NCI-H1930 (cell line): ENCODE measurements around the gene SEMA3F.

ENCODE experiments used
- DNase-seq, 2 experiments: peaks; one replicate each; lab custom pipeline; 2025; lab: John Stamatoyannopoulos, UW

The SEMA3F gene

GRCh38 chr3:50154840-50155490, at the start of gene SEMA3F:
Gene SEMA3F, plus strand, starts transcription at chr3:50155324. Its CDS starts 4,299 bp downstream, at chr3:50159623.
- DNase-seq, result peak in 1 of 2 experiments; percentile 49

- DNase-seq, result no peak
These were observed 43.4 kb upstream of the SEMA3F start for GRCh38 chr3:50111757-50112156.

- DNase-seq, result no peak
These were observed 42.7 kb upstream of the SEMA3F start for GRCh38 chr3:50112462-50112861.

GRCh38 chr3:50117120-50117519, 38.0 kb upstream of the SEMA3F start:
- no peak for DNase-seq

- DNase-seq, result no peak
These were observed 36.9 kb upstream of the SEMA3F start for GRCh38 chr3:50118237-50118636.

- no peak for DNase-seq
These were observed 35.3 kb upstream of the SEMA3F start for GRCh38 chr3:50119786-50120185.

- DNase-seq, result no peak
These were observed 34.6 kb upstream of the SEMA3F start for GRCh38 chr3:50120364-50121071.

GRCh38 chr3:50121072-50122032, 33.8 kb upstream of the SEMA3F start:
- DNase-seq, result peak; percentile 5 to 54

- no peak for DNase-seq
These were observed 33.1 kb upstream of the SEMA3F start for GRCh38 chr3:50122071-50122470.

GRCh38 chr3:50122661-50123391, 32.3 kb upstream of the SEMA3F start:
- DNase-seq, result no peak

GRCh38 chr3:50123394-50124051, 31.6 kb upstream of the SEMA3F start:
- DNase-seq, result no peak

GRCh38 chr3:50124052-50124799, 30.9 kb upstream of the SEMA3F start:
- no peak for DNase-seq

- no peak for DNase-seq
These were observed 30.3 kb upstream of the SEMA3F start for GRCh38 chr3:50124800-50125178.

- DNase-seq, result no peak
These were observed 29.4 kb upstream of the SEMA3F start for GRCh38 chr3:50125541-50126286.

GRCh38 chr3:50126287-50127211, 28.6 kb upstream of the SEMA3F start:
- no peak for DNase-seq

- DNase-seq, result no peak
These were observed 27.9 kb upstream of the SEMA3F start for GRCh38 chr3:50127251-50127691.

GRCh38 chr3:50128001-50128400, 27.1 kb upstream of the SEMA3F start:
- DNase-seq, result no peak

GRCh38 chr3:50130436-50130835, 24.7 kb upstream of the SEMA3F start:
- no peak for DNase-seq
